ENCODE data around the gene NSL1.

NSL1 gene

DNA sequence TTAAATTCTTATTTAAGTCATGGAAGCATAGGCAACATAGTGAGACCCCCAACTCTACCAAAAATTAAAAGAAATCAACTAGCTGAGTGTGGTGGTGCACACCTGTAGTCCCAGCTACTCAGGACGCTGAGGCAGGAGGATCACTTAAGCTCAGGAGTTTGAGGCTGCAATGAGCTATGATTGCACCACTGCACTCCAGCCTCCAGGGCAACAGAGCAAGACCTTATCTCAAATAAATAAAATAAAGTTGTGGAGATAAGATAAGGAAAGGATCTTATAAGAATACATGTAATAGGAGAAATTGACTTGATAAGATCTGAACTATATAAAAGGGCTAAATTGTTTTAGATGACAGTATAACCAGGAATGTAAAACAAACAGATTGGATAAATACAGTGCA, 89.7 kb downstream of the NSL1 start:
- no peak for DNase-seq

DNA sequence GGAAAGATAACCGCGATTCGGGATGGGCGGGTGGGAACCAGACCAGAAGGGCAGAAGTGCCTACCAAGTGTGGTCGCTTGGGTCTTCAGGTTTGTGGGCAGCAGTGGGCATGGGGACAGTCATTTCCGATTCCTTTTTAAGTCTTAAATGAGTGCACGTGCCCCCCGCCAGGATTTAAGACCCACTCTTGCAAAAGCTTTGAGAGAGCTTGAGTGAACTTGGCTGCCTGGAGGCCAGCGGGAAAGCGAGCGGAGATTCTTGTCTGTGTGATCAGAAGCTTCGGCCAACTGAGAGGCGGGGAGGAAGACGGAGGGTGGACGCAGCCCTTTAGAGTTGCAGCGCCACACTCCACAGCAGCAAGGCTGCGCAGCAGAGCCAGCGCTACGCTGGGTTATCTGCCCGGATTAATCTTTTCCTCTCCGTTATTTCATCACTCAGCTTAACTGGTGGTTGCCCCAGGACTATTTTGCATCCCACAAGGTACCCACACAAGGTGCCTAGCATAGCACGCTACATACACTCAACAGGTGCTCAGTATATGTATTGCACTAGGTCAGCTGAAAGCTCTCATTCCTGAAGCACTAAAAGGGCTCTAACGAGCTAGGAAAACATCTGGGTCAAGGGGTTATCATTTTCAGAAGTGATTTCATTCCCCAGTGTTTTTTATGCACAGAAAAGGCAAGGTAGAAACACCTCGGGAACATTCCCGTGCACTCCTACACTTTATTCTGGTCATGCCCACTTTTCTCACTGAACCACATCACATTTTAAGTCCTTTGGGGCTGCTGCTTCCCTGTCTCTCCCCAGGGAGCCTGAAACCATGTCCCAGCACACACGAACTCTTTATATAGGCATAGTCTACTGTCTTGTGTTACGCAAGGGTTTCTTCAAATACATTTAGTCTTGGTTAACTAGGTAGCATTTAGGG, 90.4 kb downstream of the NSL1 start:
- DNase-seq, result peak in 3 of 5 donors; percentile 3 to 47 (median 3)

DNA sequence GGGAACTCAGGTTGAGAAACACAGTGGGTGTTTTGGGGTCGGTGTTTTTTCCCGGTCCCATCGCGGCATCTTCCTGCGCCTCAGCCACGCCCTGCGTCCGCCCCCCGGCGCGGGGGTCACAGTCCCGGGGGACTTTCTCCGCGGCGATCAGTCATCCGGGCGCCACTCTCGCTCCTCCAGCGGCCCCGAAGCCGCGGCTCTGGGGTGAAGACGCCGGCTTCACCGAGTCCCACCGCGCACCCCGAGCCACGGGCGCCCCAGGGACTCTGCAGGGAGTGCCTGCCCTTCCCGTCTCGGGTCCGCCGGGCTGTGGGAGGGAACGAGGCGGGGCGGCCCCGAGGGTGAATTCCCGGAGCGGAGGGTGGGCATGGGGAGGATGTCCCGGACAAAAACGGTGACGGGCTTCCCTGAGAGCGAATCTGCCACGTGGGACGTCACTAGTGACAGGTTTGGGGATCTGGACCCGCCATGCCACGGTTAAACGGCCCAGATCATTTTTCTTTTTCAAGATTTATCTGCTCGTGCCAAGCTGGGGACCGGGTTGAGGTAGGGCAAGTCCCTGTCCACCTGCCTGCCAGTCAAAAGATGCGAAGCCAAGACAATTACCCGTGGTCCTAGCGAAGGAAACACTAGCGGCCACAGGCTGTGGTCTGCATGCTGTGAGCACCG, 91.2 kb downstream of the NSL1 start:
- peak; percentile 32 to 57 (median 51) for DNase-seq

DNA sequence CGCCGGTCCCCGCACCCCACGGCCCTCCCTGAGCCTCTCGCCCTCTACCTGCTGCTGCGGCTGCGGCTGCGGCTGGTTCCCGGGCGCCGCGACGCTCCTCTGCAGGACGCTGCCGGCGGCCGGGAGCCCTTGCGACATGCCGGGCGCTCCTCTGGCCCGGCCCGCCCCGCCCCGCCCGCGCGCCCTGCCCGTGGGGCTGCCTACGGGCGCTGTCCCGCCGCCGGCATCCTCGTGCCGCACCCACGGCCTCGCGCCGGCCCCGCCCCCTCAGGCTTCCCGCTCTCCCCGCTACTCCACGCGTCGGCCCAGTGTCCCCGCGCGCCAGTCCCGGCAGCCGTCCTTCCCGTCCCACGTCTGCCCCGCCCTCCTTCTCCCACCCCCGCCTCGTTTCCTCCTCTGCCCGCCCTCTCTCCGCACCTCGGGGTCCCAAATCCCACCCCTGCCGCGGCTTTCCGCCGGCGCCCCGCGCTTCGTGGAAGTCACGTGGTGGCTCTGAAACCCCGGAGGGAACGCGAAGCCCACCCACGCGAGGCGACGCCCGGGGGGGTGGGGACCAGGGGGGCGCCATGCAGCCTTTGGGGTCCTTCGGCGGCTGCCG, 91.9 kb downstream of the NSL1 start, which contains the start of gene BATF3:
Gene BATF3 (minus strand): TSS at position 216 of the 598 bp plus-strand sequence. CDS start 78 bp downstream, at position 138.
- peak; percentile 17 to 53 (median 34) for DNase-seq

DNA sequence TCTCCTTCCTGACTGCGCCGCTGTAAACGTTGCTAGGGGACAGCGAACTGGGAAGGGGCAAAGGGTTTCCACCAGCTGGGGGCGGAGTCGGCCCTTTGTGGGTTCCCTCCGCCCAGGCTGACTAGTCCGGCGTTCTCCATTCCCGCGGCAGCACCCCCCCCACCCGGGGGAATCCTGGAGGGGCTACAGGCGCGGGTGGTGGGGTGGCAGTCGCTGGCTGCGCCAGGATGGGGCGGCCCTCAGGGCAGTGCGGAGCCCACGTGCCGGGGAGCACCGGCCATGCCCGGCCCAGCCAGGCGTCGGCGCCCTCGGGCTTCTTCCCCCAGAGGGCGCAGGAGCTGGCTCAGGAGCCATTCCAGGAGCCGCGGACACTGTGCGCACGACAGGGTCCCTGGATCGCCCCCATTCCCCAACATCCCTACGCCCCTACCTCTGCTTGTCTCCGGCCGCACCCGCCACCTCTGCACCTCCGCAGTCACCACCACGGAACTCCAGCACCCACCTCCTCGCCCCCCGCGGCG, 92.4 kb downstream of the NSL1 start:
- DNase-seq, result peak; percentile 16 to 75 (median 32)

DNA sequence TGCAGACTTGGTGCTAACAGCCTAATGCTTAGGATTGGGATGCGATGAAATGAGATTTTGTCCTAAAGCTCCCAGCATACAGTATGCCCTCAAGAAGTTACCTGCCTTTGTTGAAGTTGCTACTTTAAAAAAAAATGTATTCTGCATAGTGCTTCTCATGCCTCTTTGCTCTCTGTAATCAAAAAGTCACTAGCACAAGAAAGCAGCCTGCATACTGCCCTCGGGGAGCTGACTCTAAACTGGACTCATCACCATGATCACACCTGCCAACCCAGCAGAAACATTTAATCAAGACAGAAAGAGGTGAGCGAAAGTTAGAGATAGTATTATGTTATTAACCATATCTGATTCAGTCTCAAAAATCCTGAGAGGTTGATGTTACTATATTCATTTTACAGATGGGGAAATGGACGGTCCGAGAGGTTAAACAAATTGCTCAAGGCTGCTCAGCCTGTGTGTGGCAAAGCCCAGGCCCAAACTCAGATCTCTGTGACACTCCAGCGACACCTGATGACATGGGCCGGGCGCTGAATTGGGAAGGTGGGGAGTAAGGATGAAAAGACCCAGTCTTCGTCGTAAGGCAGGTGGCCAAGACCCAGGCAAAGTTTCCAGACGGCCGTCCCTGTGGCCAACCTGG, 93.0 kb downstream of the NSL1 start:
- DNase-seq, result no peak

DNA sequence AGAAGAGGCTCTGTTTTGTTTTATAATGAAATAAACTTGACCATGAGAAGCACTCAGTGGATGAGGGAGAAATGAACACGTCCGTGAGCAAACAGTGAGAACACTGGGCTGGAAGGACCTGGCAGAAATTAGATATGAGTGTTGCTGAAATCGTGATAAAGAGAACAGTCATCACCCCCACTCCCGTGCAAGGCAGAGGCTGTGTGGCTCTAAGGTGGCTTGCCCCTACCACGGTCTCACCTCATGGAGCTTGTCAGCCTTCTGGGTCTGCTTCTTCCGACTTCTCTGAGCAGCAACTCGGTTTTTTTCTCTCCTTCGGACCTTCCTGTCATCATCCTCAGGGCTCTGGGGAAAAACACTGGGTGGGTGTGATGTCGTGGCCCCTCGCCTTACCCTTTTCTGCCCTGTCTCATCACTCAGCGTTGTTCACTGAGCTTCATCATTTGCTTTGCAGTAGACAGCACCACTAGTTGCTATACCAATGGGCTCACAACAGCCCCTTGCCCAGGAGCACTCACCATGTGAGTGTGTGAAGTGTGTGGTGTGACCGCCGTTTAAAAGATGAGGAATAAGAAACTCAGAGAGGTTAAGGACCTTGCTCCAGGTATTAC, 94.8 kb downstream of the NSL1 start:
- DNase-seq, result no peak

DNA sequence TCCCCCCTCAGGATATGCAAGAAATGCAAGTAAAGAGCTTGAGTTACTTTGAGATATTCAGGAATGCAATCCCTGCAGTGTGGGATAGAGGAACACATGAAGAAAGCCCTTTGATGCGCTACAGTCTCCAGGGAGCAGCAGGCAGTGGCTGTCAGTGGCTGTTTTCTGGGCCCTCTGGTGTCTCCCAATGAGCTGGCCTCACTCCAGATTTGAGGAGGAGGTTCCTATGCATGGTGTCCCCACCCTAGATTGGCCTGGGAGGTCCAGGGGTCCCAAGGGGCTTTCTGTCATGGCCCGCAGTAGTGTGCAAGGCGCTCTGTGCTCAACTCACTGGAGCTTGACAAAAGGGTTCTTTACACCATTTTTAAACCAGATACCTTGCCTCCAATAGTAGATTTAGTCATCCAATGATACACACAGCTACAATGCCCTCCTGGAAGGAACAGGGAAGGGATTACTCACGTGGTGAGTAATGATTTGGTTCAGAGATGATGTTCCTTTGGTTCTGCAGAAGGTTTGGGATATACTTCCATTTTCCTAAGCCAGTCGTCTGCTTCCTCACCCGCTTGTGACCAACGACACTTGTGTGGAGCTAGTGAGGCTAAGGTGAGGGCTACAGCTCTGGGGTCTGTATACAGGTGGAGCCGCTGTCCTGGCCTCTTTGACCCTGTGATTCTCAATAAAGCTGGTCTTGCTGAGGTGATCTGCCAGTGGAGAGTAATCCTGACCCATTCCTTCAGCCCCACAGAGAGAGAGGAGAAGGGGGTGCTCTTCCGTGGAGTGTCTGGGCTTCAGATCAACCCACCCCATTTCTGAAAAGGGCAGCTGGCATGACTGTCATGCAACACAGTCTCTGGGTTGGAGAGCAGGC, 98.6 kb downstream of the NSL1 start:
- no peak for DNase-seq

DNA sequence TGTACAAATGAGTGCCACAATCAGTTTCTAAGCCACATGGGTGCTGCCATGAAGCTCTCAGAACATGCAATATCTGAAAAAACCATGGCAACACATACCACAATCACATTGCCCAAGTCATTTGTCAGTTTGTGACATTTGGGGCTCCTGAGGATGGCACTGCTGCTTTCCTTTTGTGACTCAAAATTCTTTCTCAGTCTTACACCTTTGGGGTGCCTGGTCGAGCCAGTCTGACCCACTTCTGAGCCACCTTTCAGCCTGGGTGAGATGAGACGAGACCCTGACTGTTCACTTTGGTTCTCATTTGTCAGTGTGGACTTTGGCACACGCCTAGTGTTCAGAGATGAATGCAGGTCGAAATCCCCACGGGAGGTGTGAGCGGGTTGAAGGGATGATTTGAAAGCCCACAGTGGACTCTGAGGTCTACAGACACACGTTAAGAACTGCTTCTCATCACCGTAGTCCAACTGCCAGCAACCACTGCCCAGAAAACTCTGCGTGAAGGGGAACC, 100.0 kb downstream of the NSL1 start:
- DNase-seq, result peak in 1 of 5 donors; percentile 87

DNA sequence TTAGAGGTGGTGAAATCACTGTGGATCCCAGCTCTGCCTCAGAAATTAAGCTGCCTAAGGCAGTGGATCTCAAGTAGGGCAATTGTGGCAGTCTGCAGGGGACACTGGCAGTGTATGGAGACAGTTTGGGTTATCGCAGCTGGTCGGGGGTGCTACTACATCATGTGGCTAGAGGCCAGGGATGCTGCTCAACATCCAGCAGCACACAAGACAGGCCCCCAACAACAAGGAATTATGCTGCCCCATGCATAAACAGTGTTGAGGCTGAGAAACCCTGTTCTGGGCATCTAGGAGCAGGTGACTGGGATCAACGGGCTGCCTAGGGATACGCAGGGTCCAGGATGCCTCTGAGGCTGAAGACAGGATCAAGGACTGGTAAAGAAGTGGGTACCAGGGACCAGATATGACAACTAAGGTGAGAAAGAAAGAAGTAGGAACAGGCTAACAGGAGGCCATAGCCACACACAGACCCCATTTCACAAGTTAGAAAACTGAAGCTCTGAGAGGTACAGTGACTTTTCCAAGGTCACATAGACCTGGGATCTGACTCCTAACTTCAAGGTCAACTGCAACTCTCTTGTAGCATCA, 100.7 kb downstream of the NSL1 start:
- no peak for DNase-seq

DNA sequence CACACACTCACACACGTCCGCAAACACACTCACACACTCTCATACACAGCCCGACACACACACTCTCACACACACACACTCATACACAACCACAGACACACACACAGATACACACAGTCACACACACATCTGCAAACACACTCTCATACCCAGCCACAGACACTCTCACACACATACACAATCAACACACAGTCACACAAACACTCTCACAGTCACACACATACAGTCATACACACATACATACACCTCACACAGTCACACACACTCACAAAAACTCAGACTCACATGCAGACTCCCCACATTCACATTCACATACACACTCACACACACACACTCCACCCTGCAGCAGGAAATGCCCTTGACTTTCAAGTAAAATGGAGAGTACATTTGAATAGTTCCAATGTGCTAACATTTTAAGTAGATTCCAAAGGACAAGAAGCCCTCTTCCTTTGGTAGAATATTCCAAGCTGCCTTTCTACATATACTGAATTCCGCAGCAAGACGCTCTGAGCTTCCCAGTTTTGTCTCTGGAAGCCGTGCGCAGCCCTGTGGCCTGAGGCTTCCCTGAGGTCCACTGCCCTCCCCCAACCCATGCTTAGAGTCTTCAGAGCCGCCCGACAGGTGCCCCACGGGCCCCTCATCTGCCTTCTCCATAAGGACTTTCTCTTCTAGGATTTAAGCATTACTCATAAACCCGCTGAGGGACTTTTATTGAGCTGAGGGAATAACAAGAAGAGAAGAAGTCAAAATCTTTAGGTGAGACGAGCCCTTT, 101.6 kb downstream of the NSL1 start:
- no peak for DNase-seq

DNA sequence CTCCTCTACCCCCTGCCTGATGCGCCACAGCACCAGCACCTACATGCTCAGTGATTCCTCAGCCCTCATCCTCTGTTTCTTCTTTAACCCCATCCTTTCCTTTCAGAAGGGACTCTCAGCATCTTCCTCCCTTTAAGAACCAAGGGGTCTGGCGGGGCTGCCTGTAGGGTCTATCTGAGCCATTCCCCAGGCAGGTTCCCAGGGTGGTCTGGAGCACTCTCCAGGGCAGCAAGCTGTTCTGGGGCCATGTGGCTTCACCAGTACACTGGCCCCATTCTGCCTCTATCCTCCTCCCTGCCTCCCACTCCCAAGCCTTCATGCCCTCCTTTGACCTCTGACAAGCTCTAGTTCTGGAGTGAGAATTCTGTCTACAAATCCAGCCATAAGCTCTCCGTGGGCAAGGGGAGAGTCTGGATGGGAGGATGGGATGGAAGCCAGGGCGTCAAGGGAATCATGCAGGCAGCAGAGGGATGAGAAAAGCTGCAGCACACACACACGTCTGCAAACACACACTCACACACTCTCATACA, 102.3 kb downstream of the NSL1 start:
- DNase-seq, result no peak

DNA sequence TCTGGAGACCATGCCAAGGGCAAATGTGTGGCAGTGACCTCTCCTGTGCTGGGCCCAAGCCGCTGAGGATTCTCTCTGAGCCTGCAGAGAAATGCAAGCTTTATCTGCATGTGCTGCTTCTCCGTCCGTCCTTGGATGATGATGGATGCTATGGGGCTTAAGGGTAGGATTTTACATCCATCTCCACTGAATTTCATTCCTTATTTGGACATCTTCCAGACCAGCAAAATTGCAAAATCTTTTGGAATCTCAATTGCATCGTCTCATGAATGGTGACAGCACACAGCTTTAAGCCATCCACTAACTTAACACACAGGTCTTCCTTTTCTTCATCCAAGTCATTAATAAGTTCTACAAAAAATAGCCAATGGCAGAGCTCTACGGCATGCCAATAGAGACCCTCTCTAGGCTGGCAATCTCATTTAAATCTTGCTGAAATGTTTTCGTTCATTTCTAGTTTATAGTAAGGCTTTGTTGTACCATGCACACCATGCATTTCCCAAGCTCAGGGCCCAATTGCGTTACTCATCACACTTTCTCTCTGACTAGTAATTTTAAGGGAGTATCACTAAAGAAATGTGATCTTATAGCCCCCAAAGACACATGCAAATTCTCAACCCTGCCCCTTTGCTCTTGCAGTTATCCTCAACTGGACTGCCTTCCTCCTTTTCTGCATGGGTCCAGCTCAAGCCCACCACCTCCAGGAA, 103.1 kb downstream of the NSL1 start:
- DNase-seq, result no peak

DNA sequence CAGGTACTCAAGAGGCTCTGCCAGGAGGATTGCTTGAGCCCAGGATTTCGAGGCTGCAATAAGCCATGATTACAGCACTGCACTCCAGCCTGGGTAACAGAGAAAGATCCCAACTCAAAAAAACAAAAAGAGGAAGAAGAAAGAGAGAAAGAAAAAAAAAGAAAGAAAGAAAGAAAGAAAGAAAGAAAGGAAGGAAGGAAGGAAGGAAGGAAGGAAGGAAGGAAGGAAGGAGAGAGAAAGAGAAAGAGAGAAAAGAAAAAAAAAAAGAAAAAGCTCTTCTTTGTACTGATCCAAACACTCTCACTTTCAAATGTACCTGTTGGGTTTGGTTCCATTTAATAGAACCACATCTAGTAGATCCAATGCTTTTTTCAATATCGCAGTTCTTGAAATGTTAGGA, 103.8 kb downstream of the NSL1 start:
- DNase-seq, result no peak

DNA sequence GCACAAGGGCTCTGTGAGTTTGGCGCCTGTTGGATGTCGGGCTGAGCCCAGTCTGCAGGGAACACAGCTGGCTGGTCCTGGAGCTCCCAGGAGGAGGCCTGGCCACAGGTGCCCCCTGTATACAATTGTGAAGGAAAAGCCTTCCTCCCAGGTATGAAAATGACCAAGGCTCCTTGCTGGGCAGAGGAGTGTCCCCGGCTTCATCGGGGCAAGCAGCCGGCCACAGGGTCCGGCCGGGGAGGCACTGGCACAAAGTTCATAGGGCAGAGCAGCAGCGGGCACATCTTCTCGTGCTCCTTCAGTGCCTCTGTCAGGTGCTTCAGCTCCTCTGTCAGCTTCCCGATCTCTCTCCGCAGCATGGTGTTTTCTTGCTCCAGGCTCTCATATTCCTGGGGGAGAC, 105.0 kb downstream of the NSL1 start:
- no peak for DNase-seq

DNA sequence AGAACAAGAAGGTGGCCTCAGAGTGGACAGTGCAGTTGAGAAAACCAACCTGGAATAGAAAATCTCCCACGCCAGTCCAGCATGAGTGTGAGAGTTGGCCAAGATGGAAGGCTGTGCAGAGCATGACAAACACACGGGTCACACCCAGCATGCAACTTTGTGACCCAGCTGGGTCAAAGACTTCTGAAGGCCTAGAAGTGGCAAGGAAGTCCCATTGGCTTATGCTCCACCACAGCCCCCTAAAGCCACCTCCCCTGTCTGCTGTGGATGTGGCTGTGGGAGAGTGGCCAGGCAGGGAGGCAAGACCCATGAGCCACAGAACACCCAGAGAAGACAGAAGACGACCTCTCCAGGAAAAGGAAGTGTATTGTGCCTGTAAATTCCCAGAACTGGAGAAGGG, 105.5 kb downstream of the NSL1 start:
- no peak for DNase-seq

DNA sequence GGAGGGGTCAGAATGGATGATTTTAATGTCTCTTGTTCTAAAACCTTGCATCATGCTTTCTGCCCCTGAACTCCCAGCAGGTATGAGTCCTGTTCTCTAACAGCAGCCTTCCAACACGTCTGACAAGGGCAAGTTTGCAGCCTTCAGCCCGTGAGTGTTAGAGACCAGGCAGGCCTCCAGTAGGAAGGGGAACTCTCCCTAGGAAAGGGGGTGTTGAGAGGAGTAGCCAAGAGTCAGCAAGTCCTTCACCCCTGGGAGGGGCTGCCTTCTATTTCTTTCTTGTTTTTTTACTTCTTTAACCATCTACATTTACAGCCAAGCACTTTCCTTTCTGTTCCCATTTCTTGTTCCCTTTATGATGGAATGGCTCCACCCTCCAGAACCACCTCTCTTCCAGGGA, 106.1 kb downstream of the NSL1 start:
- no peak for DNase-seq

DNA sequence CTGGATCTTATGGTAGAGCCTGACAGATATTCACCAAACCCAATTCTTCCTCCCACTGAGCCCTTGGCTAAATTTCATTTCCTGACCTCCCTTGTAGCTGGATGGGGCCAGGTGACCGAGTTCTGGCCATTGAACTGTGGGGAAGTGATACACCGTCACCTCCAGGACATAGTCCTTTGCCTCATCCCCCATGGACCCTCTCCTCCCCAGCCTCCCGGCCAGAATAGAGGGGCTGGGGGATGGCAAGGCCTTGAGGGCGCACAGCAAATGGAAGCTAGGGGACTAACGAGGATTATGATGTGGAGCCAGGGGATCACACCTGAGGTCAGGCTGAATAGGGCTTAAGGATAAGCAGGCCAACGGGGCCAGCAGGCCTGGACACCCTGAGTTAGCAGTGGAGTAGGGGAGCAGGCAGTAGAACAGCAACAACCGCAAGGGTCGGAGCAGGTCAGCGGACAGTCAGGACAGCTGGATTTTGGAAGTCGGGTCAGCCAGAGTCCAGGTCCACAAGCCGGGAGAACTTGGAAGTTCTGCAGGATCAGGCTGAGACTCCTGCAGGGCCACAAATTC, 107.0 kb downstream of the NSL1 start:
- DNase-seq, result no peak

DNA sequence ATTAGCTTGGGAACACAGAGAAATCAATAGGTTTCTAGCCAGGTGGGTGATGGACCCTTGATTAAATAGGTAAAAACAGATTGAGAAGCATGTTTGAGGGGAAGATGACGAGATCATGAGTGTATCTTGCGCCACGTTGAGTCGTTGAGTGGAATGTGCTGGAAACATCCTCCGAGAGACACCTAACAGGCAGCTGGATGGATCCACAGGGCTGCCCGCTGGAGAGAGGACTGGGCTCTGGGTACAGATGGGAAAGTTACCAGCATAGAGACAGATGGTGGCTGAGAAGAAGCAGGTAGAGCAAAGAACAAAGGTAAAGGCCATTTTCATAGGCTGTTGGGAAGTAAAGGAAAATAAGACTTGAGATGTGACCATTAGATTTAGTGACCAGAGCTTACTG, 107.5 kb downstream of the NSL1 start:
- DNase-seq, result no peak

Data from T-helper 1 cell (primary cell).